ENCODE measurements around the gene S100A4.
"Not testable (repeated sequence)": the region's sequence is repeated elsewhere in the genome, so short reads cannot be mapped to it uniquely, and the experiment has no call there.

S100A4 gene

DNA sequence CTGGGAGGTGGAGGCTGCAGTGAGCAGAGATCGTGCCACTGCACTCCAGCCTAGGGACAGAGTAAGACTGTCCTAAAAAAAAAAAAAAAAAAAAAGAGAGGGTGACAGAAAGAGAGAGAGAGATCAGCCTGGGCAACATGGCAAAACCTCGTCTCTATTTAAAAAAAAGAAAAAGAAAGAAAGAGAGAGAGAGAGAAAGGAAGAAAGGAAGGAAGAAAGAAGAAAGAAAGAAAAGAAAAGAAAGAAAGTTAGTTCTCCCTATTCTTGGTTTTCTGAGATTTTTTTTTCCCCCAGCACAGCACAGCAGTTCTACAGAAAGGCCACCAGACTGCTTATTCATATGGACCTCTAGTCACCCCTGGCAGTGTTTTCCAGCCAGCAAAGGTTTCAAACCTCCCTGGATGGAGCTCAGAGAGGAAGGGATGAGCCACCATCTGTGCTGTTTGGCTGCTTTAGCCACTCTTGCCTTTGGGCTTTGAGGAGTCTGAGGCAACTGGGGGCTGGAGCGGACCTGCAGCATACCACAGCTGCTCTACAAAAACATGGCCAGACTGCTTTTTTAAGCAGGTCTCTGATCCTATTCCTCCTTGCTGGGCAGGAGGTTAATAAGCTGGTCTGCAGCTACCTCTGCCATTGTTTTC lies 20.4 kb downstream of the S100A4 start:
- H3K27ac Mint-ChIP-seq: no peak overlapping the region

DNA sequence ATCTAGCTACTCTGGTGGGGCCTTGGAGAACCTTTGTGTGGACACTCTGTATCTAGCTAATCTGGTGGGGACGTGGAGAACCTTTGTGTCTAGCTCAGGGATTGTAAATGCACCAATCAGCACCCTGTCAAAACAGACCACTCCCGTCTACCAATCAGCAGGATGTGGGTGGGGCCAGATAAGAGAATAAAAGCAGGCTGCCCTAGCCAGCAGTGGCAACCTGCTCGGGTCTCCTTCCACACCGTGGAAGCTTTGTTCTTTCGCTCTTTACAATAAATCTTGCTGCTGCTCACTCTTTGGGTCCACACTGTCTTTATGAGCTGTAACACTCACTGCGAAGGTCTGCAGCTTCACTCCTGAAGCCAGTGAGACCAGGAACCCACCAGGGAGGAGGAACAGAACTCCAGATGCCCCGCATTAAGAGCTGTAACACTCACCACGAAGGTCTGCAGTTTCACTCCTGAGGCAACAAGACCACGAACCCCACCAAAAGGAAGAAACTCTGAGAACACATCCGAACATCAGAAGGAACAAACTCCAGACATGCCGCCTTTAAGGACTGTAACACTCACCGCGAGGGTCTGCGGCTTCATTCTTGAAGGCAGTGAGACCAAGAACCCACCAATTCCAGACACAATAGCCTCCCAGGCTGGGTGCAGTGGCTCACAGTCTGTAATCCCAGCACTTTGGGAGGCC lies 23.1 kb downstream of the S100A4 start:
- H3K4me1 Mint-ChIP-seq; H3K4me3 Mint-ChIP-seq; DNase-seq (ENCODE audit: low spot score in 2 of 2); ATAC-seq (ENCODE audit: low read depth); H3K36me3 Mint-ChIP-seq; H3K27ac Mint-ChIP-seq; H3K27me3 Mint-ChIP-seq; H3K9me3 Mint-ChIP-seq: not testable (repeated sequence)

More for the DNA sequence above, 20.4 kb downstream of the S100A4 start:
- Mint-ChIP-seq H3K36me3 (no peaks in the 10 kb centered on the region), H3K4me3 (no peak overlapping the region), H3K9me3 (no peaks in the 10 kb centered on the region), H3K27me3 (no peaks in the 10 kb centered on the region), H3K4me1 (no peaks in the 10 kb centered on the region)
- DNase-seq (ENCODE audit: low spot score in 2 of 2) (no peak), ATAC-seq (ENCODE audit: low read depth) (no peak)

DNA sequence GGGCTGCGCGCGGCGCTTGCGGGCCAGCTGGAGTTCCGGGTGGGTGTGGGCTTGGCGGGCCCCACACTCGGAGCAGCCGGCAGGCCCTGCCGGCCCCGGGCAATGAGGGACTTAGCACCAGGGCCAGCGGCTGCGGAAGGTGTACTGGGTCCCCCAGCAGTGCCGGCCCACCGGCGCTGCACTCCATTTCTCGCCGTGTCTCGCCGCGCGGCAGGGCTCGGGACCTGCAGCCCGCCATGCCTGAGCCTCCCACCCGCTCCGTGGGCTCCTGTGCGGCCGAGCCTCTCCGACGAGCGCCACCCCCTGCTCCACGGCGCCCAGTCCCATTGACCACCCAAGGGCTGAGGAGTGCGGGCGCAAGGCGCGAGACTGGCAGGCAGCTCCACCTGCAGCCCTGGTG lies 23.8 kb downstream of the S100A4 start:
- not testable (repeated sequence) for H3K4me3 Mint-ChIP-seq

DNA sequence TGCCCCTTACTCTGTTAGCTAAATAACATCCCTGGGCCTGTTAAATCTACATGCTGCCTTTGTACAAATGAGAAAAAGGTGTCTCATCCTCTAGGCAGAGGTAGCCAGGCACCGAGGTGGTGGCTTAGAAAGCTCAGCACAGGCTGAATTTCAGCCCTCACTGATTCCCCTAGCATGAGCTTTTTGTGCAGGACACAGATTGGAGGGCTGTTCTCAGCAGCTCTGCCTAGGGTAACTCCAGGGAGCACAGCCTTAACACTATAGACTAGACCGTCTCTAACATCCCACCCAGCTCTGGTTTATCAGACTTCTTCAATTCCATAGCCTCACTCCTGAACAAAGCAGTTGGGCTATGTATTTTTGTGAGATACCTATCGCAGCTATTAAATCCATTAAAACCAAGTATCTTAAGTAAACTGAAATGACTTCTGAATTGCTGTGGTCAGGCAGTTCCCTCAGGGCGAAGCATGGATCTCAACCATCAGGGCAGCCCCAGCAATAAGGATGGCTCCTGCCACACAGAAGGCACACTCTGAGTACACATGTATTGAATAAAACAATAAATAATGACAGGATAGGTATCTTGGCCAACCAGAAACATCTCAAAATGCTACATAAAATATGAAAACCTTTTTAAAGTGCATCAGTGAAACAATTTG lies 24.7 kb downstream of the S100A4 start:
- H3K27ac Mint-ChIP-seq: no peak overlapping the region
- H3K4me1 Mint-ChIP-seq: peaks cover 7% of the 10 kb centered on the region
- H3K9me3 Mint-ChIP-seq: no peaks in the 10 kb centered on the region
- H3K4me3 Mint-ChIP-seq: no peak overlapping the region
- H3K36me3 Mint-ChIP-seq: no peaks in the 10 kb centered on the region
- DNase-seq (ENCODE audit: low spot score in 2 of 2) (no peak), ATAC-seq (ENCODE audit: low read depth) (no peak)
- peaks cover 3% of the 10 kb centered on the region for H3K27me3 Mint-ChIP-seq

More for the DNA sequence above, 23.8 kb downstream of the S100A4 start:
- H3K4me1 Mint-ChIP-seq; H3K36me3 Mint-ChIP-seq; DNase-seq (ENCODE audit: low spot score in 2 of 2); ATAC-seq (ENCODE audit: low read depth); H3K9me3 Mint-ChIP-seq; H3K27me3 Mint-ChIP-seq; H3K27ac Mint-ChIP-seq: not testable (repeated sequence)

DNA sequence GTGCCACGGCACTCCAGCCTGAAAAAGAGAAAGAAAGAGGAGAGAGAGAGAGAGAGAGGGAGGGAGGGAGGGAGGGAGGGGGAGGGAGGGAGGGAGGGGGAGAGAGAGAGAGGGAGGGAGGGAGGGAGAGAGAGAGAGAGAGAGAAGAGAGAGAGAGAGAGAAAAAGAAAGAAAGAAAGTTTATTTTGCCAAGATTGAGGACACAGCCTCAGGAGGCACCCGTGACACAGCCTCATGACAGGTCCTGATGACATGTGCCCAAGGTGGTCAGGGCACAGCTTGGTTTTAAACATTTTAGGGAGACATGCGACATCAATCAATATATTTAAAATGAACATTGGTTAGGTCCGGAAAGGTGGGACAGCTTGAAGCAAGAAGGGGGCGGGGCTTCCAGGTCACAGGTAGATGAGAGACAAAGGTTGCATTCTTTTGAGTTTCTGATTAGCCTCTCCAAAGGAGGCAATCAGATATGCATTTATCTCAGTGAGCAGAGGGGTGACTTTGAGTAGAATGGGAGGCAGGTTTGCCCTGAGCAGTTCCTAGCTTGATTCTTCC lies 25.4 kb downstream of the S100A4 start:
- H3K9me3 Mint-ChIP-seq; H3K4me3 Mint-ChIP-seq; ATAC-seq (ENCODE audit: low read depth); H3K4me1 Mint-ChIP-seq; H3K36me3 Mint-ChIP-seq; H3K27me3 Mint-ChIP-seq; DNase-seq (ENCODE audit: low spot score in 2 of 2): not testable (repeated sequence)
- H3K27ac Mint-ChIP-seq: peak overlapping the region; percentile 12

DNA sequence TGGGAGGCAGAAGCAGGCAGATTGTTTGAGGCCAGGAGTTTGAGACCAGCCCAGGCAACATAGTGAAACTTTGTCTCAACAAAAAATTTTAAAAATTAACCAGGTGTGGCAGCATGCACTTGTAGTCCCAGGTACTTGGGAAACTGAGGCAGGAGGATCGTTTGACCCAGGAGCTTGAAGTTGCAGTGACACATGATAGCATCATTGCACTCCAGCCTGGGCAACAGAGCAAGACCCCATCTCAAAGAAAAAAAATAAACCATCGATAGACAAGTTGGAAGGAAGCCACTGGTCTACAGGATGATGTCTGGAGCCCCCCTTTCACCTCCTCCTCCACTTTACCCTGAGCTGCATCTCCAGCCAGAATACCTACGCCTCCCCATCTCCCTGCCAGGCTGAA lies 26.4 kb downstream of the S100A4 start:
- DNase-seq (ENCODE audit: low spot score in 2 of 2) (no peak), ATAC-seq (ENCODE audit: low read depth) (no peak)
- Mint-ChIP-seq H3K9me3 (no peaks in the 10 kb centered on the region), H3K36me3 (no peaks in the 10 kb centered on the region), H3K27ac (peak overlapping the region; percentile 12), H3K4me1 (peaks cover 8% of the 10 kb centered on the region), H3K27me3 (peaks cover 3% of the 10 kb centered on the region), H3K4me3 (no peak overlapping the region)

DNA sequence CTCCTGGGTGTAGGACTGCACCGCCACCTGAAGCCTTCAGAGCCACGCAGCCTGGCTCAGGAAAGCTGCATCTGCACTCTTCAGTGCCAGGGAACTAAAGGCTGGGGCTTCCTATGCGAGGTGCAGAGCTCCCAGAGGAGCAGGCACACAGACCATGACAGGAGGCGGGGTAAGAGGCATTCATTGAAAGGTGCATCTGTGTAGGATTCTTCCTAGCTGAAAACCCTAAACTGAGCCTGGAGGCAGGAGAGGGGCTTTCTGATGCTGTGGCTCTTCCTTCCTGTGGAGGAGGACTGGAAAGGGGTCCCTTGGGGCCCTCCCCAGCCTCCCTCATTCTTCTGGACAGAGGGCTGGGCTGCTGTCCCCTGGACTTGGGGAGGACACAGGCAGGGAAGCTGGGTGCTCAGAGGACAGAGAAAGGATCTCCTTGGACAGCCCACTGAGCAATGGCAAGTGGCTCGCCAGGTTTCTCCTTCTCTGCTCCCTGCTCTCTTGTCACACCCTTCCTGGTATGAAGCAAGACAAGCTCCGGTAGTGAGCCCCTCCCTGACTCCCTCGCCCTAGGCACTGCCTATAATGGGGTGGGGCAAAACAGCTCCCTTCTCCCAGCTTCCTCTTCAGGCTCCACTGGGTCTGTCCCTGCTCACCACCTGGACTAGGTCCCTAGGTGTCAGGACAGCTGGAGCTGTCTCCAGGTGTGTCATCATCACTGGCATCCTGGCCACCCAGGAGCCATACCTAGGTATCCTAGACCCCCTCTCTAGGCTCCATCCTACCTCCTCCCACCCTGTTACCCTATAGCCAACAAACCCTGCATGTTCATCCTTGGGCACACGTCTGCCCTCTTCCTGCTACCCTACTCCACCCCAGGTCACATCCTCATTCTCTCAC lies 29.9 kb downstream of the S100A4 start:
- Mint-ChIP-seq H3K36me3 (no peaks in the 10 kb centered on the region), H3K27me3 (peaks cover 7% of the 10 kb centered on the region), H3K9me3 (no peaks in the 10 kb centered on the region), H3K27ac (no peak overlapping the region), H3K4me1 (peaks cover 11% of the 10 kb centered on the region), H3K4me3 (no peak overlapping the region)
- DNase-seq (ENCODE audit: low spot score in 2 of 2) (no peak), ATAC-seq (ENCODE audit: low read depth) (no peak)

DNA sequence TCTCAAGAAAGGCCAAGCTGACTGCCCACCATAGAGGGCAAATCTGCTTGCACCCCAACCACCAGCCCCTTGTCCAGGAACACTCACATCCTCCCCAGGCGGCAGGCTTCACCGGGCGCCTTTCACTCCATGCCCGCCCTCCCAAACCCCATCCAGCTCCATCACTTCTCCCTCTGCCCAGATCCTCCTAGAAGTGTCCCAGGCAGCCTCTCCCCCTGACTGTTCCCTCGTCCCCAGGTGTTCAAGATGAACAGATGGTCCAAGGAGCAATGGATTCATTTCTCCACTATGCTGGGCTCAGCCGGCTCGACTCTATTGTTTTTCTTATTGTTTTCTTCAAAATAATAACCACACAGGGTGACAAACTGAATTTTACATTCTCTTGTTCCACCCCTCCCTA lies 31.9 kb downstream of the S100A4 start:
- H3K27me3 Mint-ChIP-seq: peaks cover 6% of the 10 kb centered on the region
- ATAC-seq (ENCODE audit: low read depth): no peak
- no peaks in the 10 kb centered on the region for H3K9me3 Mint-ChIP-seq
- no peak for DNase-seq (ENCODE audit: low spot score in 2 of 2)
- H3K4me1 Mint-ChIP-seq: peaks cover 13% of the 10 kb centered on the region
- no peak overlapping the region for H3K27ac Mint-ChIP-seq
- no peak overlapping the region for H3K4me3 Mint-ChIP-seq
- no peaks in the 10 kb centered on the region for H3K36me3 Mint-ChIP-seq

DNA sequence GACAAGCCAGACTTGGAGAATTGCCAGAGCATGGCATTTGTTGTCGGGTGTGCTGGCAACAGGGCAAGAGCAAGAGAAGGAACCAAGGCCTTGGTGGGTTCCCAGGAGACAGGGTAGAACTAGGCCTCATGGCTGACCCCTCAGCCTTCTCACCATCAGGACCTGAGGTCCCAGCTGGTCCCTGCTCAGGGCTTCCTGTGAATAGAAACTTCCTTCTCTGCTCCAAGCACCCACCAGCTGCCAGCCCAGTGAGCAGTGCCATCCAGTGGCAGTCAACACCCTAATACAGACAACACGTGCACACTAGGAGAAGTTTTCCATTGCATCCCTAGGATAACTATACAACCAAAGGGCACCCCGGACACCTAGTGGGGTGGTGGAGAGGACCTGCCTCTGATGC lies 32.6 kb downstream of the S100A4 start:
- no peak for ATAC-seq (ENCODE audit: low read depth)
- Mint-ChIP-seq H3K9me3 (no peaks in the 10 kb centered on the region), H3K27ac (no peak overlapping the region), H3K4me1 (peaks cover 10% of the 10 kb centered on the region), H3K36me3 (no peaks in the 10 kb centered on the region), H3K4me3 (no peak overlapping the region), H3K27me3 (peaks cover 6% of the 10 kb centered on the region)
- DNase-seq (ENCODE audit: low spot score in 2 of 2): no peak

DNA sequence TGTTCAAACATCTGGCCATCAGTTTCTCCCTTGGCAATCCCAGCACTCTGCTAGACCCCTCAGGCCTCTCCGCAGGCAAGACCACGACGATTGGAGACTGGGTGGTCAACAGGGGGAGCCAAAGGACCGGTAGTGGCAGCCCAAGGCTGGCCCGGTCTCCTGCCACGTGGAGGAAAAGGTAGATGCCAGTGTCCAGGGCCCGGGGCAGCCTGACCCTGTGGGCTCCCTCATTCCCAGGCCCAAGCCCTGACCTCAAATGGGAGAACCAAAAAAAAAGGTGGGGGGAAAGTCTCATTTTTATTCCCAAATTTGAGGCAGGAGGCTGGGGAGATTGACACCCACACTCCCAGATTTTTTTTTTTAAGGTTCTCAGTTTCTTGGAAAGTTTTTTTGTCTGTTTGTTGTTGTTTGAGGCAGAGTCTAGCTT lies 34.6 kb downstream of the S100A4 start:
- no peaks in the 10 kb centered on the region for H3K9me3 Mint-ChIP-seq
- peak; percentile 89 for ATAC-seq (ENCODE audit: low read depth)
- no peak overlapping the region for H3K27ac Mint-ChIP-seq
- no peak overlapping the region for H3K4me3 Mint-ChIP-seq
- no peaks in the 10 kb centered on the region for H3K36me3 Mint-ChIP-seq
- H3K4me1 Mint-ChIP-seq: peaks cover 7% of the 10 kb centered on the region
- peaks cover 4% of the 10 kb centered on the region for H3K27me3 Mint-ChIP-seq
- peak; percentile 75 to 80 for DNase-seq (ENCODE audit: low spot score in 2 of 2)

DNA sequence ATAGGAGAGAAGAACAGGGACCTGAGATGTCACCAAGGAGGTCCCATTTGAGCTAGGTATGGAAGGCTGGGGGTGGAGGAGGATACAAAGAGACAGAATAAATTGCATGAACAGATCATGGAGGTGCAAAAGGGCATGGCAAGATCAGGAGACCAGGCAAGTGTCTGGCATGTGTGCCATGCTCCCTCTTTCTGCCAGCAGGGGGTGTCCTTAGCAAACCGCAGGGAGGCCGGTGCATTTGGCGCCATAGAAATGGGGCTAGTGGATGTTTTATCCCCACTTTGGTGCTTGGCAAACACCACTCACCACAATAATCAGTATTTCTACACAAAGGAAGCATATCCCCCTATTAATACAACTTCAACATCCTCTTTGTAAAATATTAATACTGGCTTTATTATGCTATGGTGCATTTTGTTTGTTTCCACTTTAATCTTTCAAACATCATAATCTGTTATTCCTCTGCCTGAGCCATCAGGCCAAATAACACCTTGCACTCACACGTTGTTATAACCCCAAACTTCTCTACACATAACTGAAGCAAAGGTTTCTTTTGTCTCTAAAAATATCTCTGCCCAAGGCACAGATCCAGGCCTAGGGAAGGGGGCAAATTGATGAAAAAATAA lies 35.8 kb downstream of the S100A4 start:
- Mint-ChIP-seq H3K4me1 (peaks cover 6% of the 10 kb centered on the region), H3K9me3 (no peaks in the 10 kb centered on the region), H3K27ac (no peak overlapping the region), H3K36me3 (no peaks in the 10 kb centered on the region), H3K4me3 (no peak overlapping the region), H3K27me3 (peaks cover 4% of the 10 kb centered on the region)
- DNase-seq (ENCODE audit: low spot score in 2 of 2): peak; percentile 59
- peak; percentile 75 for ATAC-seq (ENCODE audit: low read depth)

DNA sequence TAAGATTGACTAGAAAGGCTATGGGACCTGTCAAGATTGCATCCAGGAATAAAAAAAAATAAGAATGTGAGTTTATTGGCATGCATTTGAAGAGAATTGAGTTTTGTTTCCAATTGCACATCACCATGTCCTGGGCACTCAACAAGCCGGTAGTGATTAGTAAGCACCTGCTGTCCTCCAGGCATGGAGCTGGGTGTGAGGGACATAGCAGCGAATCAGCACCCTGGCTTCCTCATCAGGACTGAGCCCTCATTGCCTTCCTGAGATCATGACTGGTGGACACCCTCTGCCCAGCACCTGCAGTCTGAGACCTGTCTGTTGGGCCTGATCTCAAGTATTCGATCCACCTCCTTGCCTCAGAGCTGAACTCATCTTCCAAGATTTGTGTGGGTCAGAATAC lies 36.6 kb downstream of the S100A4 start:
- no peaks in the 10 kb centered on the region for H3K9me3 Mint-ChIP-seq
- H3K4me3 Mint-ChIP-seq: no peak overlapping the region
- H3K4me1 Mint-ChIP-seq: peaks cover 6% of the 10 kb centered on the region
- H3K27ac Mint-ChIP-seq: no peak overlapping the region
- H3K27me3 Mint-ChIP-seq: peaks cover 4% of the 10 kb centered on the region
- ATAC-seq (ENCODE audit: low read depth) (no peak), DNase-seq (ENCODE audit: low spot score in 2 of 2) (no peak)
- no peaks in the 10 kb centered on the region for H3K36me3 Mint-ChIP-seq

DNA sequence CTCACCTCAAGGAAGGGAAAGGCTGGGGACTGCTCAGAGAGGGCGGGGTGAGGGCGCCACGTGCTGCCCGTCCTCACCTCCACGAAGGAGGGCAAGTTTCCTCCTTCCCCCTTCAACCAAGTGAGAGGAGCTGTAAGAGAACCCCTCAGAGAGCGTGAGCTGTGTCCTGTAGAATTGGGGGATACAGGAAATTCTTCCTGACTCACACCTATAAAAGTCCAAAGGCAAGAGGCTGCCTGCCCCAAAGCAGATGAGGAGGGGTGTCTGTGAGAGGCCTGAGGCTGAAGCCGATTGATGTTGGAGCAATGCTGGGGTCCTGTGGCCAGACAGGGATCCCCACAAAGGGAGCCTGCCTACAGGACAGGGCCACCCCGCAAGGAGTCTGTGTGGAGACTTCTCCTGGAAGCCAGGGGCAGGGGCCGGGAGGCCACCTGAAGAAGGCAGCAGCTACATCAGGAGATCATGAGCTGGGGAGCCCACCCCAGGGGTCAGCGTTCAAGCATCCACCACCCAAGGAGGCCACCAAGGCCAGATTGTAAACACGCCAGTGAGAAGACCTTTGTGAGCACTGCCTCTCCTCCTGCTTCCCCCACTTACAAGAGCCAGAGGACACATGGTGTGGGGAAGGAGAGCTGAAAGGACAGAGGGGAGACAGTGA lies 37.6 kb downstream of the S100A4 start:
- no peak overlapping the region for H3K27ac Mint-ChIP-seq
- H3K36me3 Mint-ChIP-seq: no peaks in the 10 kb centered on the region
- peaks cover 4% of the 10 kb centered on the region for H3K27me3 Mint-ChIP-seq
- no peaks in the 10 kb centered on the region for H3K9me3 Mint-ChIP-seq
- peaks cover 6% of the 10 kb centered on the region for H3K4me1 Mint-ChIP-seq
- no peak for DNase-seq (ENCODE audit: low spot score in 2 of 2)
- ATAC-seq (ENCODE audit: low read depth): no peak
- H3K4me3 Mint-ChIP-seq: no peak overlapping the region

Measured in memory B cell (primary cell).